GM23338 (cell line): ENCODE measurements around the gene ANKS1B.

Experiments used
- CREB1 ChIP-seq: fragments of 250-450 bp; sonication (Bioruptor Pico); IDR thresholded peaks from 2 replicates; pipeline ENCODE4 v1.5.0; 2020; ENCODE audit warnings: low read depth, mild to moderate bottlenecking, moderate library complexity
- EZH2phosphoT487 ChIP-seq: fragments of 200-600 bp; sonication (generic); IDR thresholded peaks from one replicate; pipeline ENCODE4 v1.8.1; 2018; ENCODE audit warnings: antibody characterized with exemption; ENCODE audit not compliant: unreplicated experiment
- POLR2AphosphoS5 ChIP-seq: IDR thresholded peaks from 2 replicates; pipeline ENCODE4 v1.6.1; 2016; ENCODE audit warnings: antibody characterized with exemption, low read depth
- ZNF114 ChIP-seq: fragments of 250-450 bp; sonication (Bioruptor Pico); IDR thresholded peaks from 2 replicates; pipeline ENCODE4 v1.5.0; 2020; ENCODE audit warnings: mild to moderate bottlenecking, moderate library complexity
- ZNF331 ChIP-seq: fragments of 250-450 bp; sonication (Bioruptor Pico); IDR thresholded peaks from 2 replicates; pipeline ENCODE4 v1.5.0; 2020; ENCODE audit warnings: low read depth, mild to moderate bottlenecking, moderate library complexity
- TF ChIP-seq, protein P1 (sequence below), 2 experiments: fragments of 200-600 bp in 1 of 2; sonication (generic) in 1 of 2; conservative IDR thresholded peaks; 2 replicates each; pipeline versions ENCODE4 v1.5.1 to v1.6.1; 2016 to 2017; ENCODE audit warnings: antibody characterized with exemption in 2 of 2, low read depth in 2 of 2, mild to moderate bottlenecking in 2 of 2, moderate library complexity in 1 of 2
- TF ChIP-seq, protein P2 (sequence below): IDR thresholded peaks from one replicate; pipeline ENCODE4 v1.6.1; 2018; ENCODE audit warnings: antibody characterized with exemption; ENCODE audit not compliant: unreplicated experiment

DNA sequence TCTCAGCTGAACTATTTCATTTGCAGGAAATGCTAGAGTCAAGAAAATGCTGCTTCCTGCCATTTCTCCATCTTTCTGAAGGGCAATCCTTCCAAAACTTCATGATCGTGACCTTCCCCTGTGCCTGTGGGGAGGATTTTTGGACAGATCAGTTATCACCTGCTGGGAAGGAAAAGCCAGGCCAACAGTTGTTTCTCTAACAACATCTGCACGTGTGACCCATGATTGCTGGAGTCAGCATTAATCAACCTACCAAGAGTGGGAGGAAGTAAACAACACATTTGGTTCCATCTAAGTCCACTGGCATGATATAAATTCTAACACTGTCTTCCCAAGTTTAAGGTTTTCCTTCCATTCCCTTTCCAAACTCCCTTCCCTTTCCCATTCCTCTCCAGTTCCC, 1167.0 kb downstream of the ANKS1B start:
- TF ChIP-seq, protein P1, sequence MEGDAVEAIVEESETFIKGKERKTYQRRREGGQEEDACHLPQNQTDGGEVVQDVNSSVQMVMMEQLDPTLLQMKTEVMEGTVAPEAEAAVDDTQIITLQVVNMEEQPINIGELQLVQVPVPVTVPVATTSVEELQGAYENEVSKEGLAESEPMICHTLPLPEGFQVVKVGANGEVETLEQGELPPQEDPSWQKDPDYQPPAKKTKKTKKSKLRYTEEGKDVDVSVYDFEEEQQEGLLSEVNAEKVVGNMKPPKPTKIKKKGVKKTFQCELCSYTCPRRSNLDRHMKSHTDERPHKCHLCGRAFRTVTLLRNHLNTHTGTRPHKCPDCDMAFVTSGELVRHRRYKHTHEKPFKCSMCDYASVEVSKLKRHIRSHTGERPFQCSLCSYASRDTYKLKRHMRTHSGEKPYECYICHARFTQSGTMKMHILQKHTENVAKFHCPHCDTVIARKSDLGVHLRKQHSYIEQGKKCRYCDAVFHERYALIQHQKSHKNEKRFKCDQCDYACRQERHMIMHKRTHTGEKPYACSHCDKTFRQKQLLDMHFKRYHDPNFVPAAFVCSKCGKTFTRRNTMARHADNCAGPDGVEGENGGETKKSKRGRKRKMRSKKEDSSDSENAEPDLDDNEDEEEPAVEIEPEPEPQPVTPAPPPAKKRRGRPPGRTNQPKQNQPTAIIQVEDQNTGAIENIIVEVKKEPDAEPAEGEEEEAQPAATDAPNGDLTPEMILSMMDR (conservative IDR thresholded peaks at IDR 0.05; ENCODE audit: low read depth in 2 of 2) = no peak
- TF ChIP-seq POLR2AphosphoS5 = no peak
- TF ChIP-seq ZNF114 (CRISPR knock-in tag) = no peak
- TF ChIP-seq EZH2phosphoT487 = no peak
- TF ChIP-seq CREB1 (CRISPR knock-in tag) = no peak
- TF ChIP-seq, protein P2, sequence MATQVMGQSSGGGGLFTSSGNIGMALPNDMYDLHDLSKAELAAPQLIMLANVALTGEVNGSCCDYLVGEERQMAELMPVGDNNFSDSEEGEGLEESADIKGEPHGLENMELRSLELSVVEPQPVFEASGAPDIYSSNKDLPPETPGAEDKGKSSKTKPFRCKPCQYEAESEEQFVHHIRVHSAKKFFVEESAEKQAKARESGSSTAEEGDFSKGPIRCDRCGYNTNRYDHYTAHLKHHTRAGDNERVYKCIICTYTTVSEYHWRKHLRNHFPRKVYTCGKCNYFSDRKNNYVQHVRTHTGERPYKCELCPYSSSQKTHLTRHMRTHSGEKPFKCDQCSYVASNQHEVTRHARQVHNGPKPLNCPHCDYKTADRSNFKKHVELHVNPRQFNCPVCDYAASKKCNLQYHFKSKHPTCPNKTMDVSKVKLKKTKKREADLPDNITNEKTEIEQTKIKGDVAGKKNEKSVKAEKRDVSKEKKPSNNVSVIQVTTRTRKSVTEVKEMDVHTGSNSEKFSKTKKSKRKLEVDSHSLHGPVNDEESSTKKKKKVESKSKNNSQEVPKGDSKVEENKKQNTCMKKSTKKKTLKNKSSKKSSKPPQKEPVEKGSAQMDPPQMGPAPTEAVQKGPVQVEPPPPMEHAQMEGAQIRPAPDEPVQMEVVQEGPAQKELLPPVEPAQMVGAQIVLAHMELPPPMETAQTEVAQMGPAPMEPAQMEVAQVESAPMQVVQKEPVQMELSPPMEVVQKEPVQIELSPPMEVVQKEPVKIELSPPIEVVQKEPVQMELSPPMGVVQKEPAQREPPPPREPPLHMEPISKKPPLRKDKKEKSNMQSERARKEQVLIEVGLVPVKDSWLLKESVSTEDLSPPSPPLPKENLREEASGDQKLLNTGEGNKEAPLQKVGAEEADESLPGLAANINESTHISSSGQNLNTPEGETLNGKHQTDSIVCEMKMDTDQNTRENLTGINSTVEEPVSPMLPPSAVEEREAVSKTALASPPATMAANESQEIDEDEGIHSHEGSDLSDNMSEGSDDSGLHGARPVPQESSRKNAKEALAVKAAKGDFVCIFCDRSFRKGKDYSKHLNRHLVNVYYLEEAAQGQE = no peak
- TF ChIP-seq ZNF331 (CRISPR knock-in tag) = no peak
